ENCODE data around the gene REX1BD. TPM values are rescaled to one million over a fixed set of nuclear protein-coding genes. Genes with fewer than 3 reads are reported as not detected.
A peak's percentile ranks its signal among the peaks of the same experiment; 100 is the strongest.

REX1BD gene
- total RNA-seq, 4 donors from 2014 or later, result 77.0 to 86.7 (median 82.6) TPM

DNA sequence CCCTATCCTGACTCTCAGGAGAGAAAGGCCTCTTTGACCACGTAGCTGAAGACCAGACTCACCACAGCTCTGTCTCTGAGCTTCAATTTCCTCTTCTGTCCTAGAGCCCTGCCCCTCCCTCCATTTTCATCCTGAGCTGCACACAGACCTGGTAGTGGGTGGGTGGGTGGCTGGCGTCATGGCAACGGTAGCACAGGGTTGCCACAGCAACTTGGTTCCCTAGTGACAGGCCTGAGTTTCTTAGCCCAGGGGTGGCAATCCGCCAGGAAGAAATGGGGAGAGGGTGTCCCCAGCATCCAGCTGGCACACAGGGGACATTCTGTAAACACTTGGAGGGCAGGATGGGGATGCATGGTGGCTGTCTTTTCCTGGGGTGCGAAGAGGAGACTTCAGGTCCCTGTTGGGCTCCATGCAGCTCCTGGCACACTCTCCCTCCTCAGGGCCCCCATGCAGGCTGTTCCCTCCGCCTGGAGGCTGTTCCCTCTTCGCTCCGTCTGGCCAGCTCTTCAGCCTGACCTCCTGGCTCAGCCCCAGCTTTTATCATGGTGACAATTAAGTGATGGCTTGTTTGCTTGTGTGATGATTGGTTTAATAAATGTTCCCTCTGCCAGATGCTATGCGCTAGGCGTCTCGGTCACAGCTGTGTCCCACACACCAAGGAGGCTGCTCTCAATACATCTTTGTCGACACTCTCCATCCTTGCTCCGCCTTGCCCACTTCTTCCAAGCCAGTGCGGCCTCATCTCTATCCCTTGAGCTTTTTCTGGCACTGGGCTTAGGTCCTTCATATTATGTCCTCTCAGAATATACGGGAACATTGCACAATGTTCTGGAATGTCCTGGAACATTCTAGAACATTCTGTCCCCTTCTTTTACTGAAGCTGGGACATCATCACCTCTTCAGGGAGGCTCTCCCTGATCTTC lies 40.8 kb downstream of the REX1BD start:
- H3K9me3 ChIP-seq, result no peaks in the 10 kb centered on the region
- TF ChIP-seq, protein P1, sequence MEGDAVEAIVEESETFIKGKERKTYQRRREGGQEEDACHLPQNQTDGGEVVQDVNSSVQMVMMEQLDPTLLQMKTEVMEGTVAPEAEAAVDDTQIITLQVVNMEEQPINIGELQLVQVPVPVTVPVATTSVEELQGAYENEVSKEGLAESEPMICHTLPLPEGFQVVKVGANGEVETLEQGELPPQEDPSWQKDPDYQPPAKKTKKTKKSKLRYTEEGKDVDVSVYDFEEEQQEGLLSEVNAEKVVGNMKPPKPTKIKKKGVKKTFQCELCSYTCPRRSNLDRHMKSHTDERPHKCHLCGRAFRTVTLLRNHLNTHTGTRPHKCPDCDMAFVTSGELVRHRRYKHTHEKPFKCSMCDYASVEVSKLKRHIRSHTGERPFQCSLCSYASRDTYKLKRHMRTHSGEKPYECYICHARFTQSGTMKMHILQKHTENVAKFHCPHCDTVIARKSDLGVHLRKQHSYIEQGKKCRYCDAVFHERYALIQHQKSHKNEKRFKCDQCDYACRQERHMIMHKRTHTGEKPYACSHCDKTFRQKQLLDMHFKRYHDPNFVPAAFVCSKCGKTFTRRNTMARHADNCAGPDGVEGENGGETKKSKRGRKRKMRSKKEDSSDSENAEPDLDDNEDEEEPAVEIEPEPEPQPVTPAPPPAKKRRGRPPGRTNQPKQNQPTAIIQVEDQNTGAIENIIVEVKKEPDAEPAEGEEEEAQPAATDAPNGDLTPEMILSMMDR (IDR thresholded peaks at IDR 0.05), result no peak
- TF ChIP-seq POLR2A (IDR thresholded peaks at IDR 0.05) (no peak), POLR2AphosphoS5 (IDR thresholded peaks at IDR 0.05) (peak; percentile 79 to 98 (median 82)), EP300 (IDR thresholded peaks at IDR 0.05) (peak; percentile 81)
- H3K36me3 ChIP-seq, result no peaks in the 10 kb centered on the region
- peaks cover 2% of the 10 kb centered on the region for H3K4me1 ChIP-seq
- no peaks in the 10 kb centered on the region for H3K27me3 ChIP-seq
- H3K27ac ChIP-seq, result peak overlapping the region; percentile 49
- WGBS, result 61% methylated on average over 15 of the region's 15 CpGs
- no peak overlapping the region for H3K4me3 ChIP-seq
- DNase-seq (ENCODE audit: low spot score in 2 of 2), result peak in 1 of 2 donors; percentile 69

DNA sequence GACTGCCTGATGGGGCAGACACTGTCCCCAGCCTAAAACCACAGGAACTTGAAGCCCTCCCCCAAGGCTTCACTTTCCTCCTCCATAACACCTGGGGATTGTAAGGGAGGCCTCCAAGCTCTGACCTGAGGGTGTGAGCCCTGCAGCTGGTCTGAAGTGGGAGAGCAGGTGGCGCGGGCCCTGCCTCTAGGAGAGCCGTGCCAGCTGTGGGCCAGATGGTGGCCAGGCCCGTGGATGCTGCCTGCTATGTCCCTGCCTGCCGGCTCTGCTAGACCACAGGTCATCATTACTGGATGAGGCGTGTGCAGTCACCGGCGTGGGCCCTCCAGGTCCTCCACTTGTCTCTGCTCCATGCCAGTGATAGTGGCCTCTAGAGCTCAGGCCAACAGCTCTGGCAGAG lies 44.7 kb downstream of the REX1BD start:
- no peaks in the 10 kb centered on the region for H3K36me3 ChIP-seq

DNA sequence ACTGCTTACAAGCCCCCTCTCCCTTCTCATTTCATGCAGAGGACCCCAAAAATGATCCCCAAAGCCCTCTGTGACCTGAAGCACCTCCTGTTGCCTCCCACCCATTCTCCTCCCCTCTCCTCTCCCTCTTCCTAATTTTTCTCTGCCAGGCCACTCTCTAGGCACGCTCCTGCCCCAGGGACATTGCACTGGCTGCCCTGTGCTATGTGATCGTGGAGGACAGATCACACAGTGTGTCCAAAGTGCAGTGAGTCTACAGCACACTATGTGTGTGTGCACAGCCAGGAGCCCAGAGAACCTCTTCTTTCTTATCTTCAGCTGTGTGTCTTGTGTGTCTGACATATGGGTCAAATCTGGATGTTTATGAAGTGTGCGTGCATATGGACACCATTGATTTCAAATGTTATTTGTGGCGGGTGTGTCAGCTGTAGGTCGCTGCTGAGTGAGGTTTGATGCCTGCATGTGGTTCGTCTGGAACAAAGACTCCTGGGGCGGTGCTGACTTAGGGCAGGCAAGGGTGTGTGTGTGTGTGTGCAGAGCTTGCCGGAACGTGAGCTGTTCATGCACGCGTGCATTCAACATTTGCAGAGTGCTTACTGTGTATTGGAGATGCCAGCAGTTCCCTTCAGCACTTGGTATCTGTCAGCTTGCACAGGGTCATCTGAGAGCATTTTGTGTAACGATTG lies 46.2 kb downstream of the REX1BD start:
- Histone ChIP-seq H3K36me3 (no peaks in the 10 kb centered on the region), H3K27me3 (no peaks in the 10 kb centered on the region), H3K4me3 (no peak overlapping the region), H3K4me1 (peaks cover 36% of the 10 kb centered on the region), H3K27ac (no peak overlapping the region), H3K9me3 (no peaks in the 10 kb centered on the region)
- DNase-seq (ENCODE audit: low spot score in 2 of 2), result no peak
- WGBS, result 37% methylated on average over 12 of the region's 12 CpGs
- TF ChIP-seq EP300 (IDR thresholded peaks at IDR 0.05) (no peak), POLR2AphosphoS5 (IDR thresholded peaks at IDR 0.05) (no peak), POLR2A (IDR thresholded peaks at IDR 0.05) (no peak)
- TF ChIP-seq, protein P1 (IDR thresholded peaks at IDR 0.05), result no peak

More for the DNA sequence above, 44.7 kb downstream of the REX1BD start:
- Histone ChIP-seq H3K4me3 (no peak overlapping the region), H3K27ac (no peak overlapping the region), H3K9me3 (no peaks in the 10 kb centered on the region), H3K27me3 (no peaks in the 10 kb centered on the region), H3K4me1 (peaks cover 36% of the 10 kb centered on the region)
- 100% methylated on average over 1 of the region's 8 CpGs for WGBS
- no peak for DNase-seq (ENCODE audit: low spot score in 2 of 2)
- TF ChIP-seq, protein P1 (IDR thresholded peaks at IDR 0.05), result no peak
- TF ChIP-seq POLR2AphosphoS5 (IDR thresholded peaks at IDR 0.05), result no peak
- TF ChIP-seq EP300 (IDR thresholded peaks at IDR 0.05), result no peak
- TF ChIP-seq POLR2A (IDR thresholded peaks at IDR 0.05), result no peak

DNA sequence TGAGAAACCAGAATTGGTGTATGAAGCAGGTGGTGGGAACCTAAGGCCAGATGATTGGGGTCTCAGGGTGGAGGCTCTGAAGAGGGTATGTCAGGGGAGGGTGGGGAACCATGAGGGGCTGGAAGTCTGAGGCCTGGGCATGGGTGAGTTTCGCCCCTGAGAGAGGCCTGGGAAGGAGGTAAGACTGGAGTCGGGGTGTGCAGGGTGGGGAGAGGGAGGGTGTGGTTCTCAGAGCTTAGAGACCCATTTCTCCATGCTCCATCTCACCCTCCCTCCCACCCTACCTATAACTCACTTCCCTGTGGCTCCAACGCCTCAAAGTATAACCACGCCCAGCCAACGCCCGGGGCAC lies 47.2 kb downstream of the REX1BD start:
- WGBS, result 17% methylated on average over 5 of the region's 6 CpGs
- no peak for TF ChIP-seq EP300 (IDR thresholded peaks at IDR 0.05)
- TF ChIP-seq, protein P1 (IDR thresholded peaks at IDR 0.05), result no peak
- no peak for TF ChIP-seq POLR2AphosphoS5 (IDR thresholded peaks at IDR 0.05)
- TF ChIP-seq POLR2A (IDR thresholded peaks at IDR 0.05), result no peak
- no peak for DNase-seq (ENCODE audit: low spot score in 2 of 2)
- Histone ChIP-seq H3K27me3 (no peaks in the 10 kb centered on the region), H3K27ac (peak overlapping the region; percentile 83), H3K36me3 (no peaks in the 10 kb centered on the region), H3K9me3 (no peaks in the 10 kb centered on the region), H3K4me1 (peaks cover 36% of the 10 kb centered on the region), H3K4me3 (peak overlapping the region; percentile 79)

Data from suprapubic skin (tissue), 4 donors.